Hepatocyte (in vitro differentiated cells): ENCODE results near the gene CSNK1G1.

Experiments
- EZH2 ChIP-seq: fragments of 200-600 bp; sonication (generic); IDR thresholded peaks from 2 replicates; pipeline ENCODE4 v1.6.1; 2016; ENCODE audit warnings: antibody characterized with exemption, mild to moderate bottlenecking, borderline replicate concordance
- TF ChIP-seq, protein P1 (sequence below): fragments of 200-600 bp; sonication (generic); IDR thresholded peaks from 2 replicates; pipeline ENCODE4 v1.5.1; 2016; ENCODE audit warnings: antibody characterized with exemption, mild to moderate bottlenecking; ENCODE audit not compliant: poor library complexity

DNA sequence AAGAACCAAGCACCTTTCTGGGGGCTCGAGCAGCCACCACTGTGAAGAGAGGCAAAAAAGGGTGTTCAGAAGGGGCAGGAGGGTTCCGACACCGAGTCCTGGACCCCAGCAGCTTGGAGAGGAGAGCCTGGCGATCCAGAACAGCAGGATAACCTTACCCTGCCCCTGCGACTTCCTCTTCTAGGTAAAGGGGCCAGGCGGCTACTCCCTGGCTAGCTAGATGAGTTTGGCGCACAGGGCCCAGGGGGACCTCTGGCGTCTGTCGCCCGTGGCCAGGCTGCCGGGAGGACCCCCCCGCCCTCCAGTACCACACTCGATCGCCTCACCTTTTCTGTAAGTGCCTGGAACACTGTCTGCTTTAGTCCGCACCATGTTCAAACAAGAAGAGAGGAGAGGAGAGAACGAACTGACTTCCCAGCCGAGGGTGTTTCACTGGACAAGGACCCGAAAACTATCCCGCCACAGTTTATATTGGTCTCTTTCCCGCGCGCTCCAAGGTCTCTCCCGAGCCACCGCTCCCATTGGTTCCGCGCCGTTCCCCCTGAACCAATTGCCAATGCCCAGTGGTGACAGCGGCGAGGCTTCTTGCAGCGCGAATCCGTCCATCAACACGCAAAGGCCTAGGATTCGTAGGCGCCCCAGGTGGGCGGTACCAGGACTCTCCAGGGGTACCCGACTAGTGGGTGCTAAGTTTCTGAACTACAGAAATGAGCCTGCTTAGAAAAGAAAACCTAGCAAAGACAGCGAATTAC lies 25.2 kb upstream of the CSNK1G1 start, which contains the start of gene PCLAF:
- TF ChIP-seq, protein P1, sequence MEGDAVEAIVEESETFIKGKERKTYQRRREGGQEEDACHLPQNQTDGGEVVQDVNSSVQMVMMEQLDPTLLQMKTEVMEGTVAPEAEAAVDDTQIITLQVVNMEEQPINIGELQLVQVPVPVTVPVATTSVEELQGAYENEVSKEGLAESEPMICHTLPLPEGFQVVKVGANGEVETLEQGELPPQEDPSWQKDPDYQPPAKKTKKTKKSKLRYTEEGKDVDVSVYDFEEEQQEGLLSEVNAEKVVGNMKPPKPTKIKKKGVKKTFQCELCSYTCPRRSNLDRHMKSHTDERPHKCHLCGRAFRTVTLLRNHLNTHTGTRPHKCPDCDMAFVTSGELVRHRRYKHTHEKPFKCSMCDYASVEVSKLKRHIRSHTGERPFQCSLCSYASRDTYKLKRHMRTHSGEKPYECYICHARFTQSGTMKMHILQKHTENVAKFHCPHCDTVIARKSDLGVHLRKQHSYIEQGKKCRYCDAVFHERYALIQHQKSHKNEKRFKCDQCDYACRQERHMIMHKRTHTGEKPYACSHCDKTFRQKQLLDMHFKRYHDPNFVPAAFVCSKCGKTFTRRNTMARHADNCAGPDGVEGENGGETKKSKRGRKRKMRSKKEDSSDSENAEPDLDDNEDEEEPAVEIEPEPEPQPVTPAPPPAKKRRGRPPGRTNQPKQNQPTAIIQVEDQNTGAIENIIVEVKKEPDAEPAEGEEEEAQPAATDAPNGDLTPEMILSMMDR: no peak
- no peak for TF ChIP-seq EZH2
